Measurements from ENCODE around the gene CLCN6.

CLCN6 gene

GRCh38 chr1:11856698-11857097 lies 50.7 kb downstream of the CLCN6 start:
- no peak for DNase-seq (ENCODE audit: low read depth)

DNA sequence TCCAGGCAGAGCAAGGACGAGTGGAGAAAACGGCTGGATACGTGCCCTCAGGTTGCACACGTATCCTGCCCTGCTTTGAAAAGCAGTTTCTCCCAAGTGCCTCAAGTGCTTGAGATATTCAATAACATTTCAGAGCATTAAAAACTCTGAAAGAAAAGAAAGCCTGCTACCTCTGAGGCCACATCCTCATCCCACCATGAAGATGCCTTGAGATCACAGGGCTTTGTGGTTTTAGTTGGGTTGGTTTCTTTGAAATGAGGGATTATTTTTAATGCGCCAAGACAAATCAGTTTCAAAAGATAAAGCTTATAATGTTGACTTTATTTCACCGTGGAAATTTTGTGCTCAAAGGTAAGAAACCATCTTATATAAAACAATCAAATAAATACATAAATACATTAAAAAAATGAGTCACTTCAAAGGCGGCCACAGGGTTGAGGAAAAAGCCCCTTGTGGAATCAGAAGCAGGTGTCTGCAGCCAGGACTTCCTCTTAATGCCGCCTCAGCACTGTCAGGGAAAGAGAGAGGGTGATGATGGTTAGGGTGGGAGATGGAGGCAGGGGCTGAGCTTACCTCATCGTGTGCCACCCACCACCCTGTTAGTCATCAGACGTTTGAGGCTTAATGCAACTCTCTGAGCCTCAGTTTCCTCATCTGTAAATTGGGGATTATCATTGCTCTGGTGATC lies 51.3 kb downstream of the CLCN6 start:
- no peak for DNase-seq (ENCODE audit: low read depth)

GRCh38 chr1:11858158-11858557 lies 52.2 kb downstream of the CLCN6 start:
- DNase-seq (ENCODE audit: low read depth) = no peak

GRCh38 chr1:11858613-11858967 lies 52.6 kb downstream of the CLCN6 start, which contains the start of gene NPPB:
Gene NPPB (minus strand): TSS chr1:11858945. CDS start chr1:11858833, 112 bp downstream.
- DNase-seq (ENCODE audit: low read depth) = no peak

DNA sequence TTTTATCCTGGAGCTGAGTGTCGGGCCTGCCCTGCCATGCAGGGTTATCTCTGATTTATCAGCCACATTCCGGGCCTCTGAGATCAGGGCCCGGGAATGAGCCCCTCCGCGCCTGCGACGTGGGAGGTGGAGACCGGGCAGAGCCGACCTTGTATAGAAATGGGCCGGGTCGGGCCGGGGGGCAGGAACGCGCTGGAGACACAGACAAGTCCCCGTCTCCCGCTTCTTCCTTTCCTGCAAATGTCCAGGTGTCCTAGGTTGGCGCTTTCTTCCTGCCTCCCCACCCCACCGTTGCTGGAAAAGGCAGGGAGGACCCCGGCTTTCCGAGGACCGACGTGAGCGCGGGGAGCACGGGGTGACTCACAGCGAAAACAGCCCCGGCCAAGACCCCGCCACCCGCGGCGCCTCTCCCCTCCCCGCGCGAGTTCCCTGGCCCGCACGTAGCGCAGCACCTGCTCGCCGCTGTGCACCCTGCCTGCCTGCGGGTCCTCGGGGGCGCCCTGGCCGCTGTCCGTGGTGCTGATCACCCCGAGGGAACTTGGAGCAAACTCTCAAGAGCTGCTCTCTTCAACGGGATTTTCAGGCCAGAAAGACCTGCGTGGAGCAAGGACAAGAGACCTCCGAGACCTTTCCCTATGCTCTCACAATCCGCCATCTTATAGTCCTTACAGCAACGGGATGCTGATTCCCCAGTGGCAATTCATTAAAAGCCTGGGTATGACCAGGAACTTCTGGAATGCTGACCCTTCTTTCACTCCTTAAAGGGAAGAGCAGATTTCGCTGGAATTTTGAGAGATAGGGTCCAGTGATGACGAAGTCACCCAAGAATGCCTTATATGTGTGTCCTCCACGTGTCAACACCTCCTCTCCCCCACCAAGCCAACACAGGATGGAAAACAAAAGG lies 53.2 kb downstream of the CLCN6 start:
- DNase-seq (ENCODE audit: low read depth) = peak; percentile 49

DNA sequence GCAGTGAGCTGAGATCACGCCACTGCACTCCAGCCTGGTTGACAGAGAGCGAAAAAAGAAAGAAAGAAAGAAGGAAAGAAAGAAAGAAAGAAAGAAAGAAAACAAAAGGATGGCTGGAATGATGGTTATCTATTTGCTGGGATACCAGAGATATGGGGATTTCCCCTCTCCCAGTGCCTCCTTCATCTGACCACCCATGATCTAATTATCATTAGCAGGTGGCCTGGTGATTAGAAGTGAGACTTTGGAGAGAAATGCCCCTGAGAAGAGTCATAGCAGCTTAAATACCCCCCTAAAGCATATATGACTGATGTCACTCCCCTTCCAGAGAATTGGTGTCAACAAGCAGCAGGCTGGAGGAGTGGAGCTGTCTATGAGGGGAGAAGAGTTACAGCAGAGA lies 54.1 kb downstream of the CLCN6 start:
- DNase-seq (ENCODE audit: low read depth) = no peak

GRCh38 chr1:11860587-11860986 lies 54.6 kb downstream of the CLCN6 start:
- no peak for DNase-seq (ENCODE audit: low read depth)

GRCh38 chr1:11862890-11863289 lies 56.9 kb downstream of the CLCN6 start:
- no peak for DNase-seq (ENCODE audit: low read depth)

- DNase-seq (ENCODE audit: low read depth) = no peak
Measured at GRCh38 chr1:11868331-11868980, 62.5 kb downstream of the CLCN6 start.

- no peak for DNase-seq (ENCODE audit: low read depth)
Measured at GRCh38 chr1:11869104-11869503, 63.1 kb downstream of the CLCN6 start.

DNA sequence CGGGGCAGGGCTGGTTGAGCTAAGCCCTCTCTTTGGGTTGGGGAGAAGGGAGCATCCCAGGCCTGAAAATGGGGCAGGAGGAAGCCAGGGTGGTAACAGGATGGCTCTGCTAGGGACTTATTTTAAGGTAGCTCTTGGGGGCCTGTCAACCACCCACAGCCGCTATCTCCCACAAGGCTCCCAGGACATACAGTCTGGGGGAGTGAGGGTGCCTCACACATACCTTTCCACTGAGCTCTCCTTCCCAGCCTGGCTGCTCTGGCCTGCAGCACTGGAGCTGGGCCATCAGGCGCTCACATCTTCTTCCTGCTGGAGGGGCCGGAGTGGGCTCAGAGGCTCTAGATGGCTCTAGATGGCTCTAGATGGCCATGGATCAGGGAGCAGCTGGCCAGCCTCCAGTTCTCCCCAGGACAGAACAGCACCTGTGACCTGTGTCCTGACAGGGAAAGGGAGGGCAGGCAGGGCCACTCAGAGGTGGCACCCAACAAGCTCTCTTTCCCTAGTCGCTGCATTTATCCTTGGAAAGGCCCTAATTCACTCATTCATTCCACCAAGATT lies 63.7 kb downstream of the CLCN6 start:
- no peak for DNase-seq (ENCODE audit: low read depth)

- no peak for DNase-seq (ENCODE audit: low read depth)
Measured at GRCh38 chr1:11872545-11872944, 66.6 kb downstream of the CLCN6 start.

DNA sequence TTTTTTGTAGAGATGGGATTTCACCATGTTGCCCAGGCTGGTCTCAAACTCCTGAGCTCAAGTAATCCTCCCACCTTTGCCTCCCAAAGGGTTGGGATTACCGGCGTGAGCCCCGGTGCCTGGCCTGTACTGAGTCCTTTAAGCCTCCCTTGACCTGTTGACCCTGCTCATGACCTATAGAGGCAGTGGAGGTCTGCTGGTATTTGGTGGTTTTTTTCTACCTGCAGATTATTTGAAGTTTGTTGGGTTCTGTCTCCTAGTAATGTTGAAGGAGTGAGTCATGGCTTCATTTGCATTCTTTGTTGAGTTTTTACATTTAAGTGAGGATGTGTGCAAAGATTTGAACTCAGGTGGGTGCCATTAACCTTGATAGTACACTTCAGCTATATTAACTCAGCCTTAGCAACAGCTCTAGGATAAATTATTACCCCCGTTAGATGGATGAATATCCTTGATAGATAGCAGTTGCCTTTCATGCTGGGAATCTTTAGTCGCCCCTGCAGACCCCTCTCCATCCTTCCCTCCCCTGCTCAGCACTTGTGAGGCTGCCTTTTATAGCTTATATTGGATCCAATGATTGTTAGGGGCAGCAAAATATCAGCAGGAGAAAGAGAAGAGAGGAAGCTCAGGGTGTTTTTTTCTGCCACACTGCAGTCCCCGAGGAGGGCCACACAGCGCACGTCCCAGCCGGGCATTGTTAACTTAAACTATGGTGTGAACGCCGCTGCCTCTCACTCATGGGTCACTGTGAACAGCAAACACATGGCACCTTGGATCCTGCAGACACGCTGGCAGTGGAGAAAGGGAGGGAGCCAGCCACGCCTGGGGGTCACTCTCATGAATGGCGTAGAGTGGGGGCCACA lies 67.6 kb downstream of the CLCN6 start:
- DNase-seq (ENCODE audit: low read depth) = no peak

DNA sequence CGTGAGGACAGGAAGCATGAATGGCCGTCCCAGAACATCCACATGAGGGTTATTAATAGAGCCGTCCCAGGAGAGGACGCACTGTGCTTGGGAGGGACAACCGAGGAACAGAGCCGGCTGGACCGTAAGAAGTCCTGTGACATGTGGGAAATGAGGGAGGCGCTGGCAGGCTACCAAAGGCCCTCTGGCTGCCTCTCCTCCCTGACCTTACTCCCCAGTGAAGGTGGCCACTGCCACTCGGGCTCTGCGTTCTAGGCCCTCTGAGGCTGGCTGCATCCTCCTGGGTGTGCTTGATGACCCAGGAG lies 68.2 kb downstream of the CLCN6 start:
- DNase-seq (ENCODE audit: low read depth) = no peak

DNA sequence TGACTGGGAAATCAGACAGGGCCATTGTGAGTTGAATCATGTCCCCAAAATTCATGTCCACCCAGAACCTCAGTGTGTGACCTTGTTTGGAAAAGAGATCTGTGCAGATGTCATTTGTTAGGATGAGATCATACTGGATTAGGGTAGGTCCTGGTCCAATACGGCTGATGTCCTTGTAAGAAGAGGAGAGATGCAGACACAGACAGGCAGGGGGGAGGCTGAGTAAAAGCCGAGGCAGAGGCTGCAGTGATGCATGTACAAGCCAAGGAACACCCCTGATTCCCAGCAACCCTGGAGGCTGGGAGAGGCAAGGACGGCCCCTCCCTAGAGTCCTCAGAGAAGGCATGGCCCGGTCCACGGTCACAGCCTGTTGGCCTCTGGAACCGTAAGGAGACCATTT lies 68.6 kb downstream of the CLCN6 start:
- DNase-seq (ENCODE audit: low read depth) = no peak

- DNase-seq (ENCODE audit: low read depth) = no peak
Measured at GRCh38 chr1:11875094-11875493, 69.1 kb downstream of the CLCN6 start.

DNA sequence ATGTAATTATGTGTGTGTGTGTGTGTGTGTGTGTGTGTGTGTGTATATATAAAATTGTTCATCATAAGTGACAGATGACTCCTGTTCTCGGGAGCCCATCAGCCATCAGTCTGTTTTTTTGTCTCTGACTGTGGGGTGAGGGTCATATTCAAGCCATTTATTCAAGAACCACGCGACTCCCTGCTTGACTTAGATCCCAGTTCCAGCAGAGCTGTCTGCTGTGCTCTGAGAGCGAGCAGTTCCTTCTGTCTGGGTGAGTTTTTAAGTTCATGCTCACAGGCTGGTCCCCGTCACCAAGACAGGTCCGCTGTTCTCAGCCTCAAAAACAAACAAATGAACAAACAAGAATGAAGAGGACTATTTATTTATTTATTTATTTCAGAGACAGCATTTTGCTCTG lies 71.1 kb downstream of the CLCN6 start:
- DNase-seq (ENCODE audit: low read depth) = no peak

DNA sequence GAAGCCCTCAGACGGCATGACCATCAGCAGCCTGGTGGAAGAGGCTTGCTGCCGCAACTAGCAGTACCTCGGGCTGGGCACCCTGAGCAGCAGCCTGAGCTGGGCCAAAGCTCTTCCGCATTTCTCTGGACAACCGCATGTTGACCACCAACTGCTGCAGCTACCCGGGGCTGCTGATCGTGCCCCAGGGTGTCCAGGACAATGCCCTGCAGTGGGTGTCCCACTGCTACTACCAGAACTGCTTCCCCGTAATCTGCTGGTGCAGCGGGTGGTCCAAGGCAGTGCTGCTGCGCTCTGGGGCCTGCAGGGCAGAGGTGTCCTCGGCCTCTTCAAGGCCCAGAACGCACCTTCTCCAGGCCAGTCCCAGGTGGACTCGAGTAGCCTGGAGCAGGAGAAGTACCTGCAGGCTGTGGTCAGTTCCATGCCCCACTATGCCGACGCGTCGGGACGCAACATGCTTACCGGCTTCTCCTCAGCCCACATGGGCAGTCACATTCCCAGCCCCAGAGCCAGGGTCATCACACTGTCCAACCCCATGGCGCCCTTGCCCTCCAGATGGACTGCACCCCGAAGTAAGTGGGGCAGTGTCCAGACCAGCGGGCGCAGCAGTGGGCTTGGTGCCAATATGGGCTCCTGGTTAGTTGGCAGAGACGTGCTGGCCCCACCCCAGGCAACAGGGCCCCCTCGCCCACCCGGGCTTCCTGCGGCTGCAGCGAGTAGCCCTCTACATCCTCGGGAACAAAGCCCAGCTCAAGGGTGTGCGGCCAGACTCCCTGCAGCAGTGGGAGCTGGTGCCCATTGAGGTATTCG lies 72.3 kb downstream of the CLCN6 start:
- no peak for DNase-seq (ENCODE audit: low read depth)

DNA sequence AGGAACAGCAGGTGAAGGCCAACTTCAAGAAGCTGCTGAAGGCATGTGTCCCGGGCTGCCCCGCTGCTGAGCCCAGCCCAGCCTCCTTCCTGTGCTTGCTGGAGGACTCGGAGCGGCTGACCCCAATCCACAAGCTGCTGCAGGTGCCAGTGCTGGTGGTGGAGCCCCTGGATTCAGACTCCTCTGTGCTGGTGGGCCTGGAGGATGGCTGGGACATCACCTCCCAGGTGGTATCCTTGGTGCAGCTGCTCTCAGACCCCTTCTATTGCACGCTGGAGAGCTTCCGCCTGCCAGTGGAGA lies 72.8 kb downstream of the CLCN6 start:
- DNase-seq (ENCODE audit: low read depth) = no peak

DNA sequence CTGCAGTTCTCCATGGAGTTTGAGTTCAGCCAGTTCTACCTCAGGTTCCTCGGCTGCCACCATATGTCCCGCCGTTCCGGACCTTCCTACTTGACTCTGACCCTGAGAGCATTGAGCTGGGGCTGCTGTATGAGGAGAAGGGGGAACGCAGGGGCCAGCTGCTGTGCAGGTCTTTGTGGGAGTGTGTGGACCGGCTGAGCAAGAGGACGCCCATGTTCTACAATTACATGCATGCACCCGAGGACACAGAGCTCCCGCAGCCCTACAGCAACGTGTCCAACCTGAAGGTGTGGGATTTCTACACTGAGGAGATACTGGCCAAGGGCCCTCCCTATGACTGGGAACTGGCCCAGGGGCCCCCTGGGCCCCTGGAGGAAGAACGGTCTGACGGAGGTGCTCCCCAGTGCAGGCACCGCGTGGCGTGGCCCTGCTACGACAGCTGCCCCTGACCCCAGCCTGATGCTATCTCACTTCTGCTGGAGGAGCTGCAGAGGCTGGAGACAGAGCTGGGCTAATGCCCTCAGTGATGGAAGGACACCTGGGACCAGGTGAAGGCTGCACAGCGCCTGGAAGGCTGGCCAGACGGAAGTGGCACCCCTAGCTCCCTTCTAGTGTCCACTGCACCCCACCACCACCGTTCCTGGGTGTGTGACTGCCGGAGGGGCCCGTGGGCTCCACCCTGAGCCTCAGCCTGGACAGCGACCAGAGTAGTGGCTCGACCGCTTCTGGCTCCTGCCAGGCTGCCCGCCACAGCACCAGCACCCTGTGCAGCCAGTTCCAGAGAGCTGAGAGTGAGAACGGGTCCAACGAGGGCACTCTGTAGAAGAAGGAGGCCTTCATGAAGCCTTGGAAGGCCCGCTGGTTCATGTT lies 73.6 kb downstream of the CLCN6 start:
- no peak for DNase-seq (ENCODE audit: low read depth)
